Skeletal muscle satellite cell (primary cell): ENCODE results near the gene EPHA10.

ENCODE experiments used
- H3K27me3 ChIP-seq: 2 replicates; pipeline ENCODE4 v1.7.0; 2013; ENCODE audit warnings: low read length; ENCODE audit not compliant: control insufficient read depth, insufficient read depth
- H3K36me3 ChIP-seq: 2 replicates; pipeline ENCODE4 v1.7.0; 2013; ENCODE audit warnings: mild to moderate bottlenecking, control low read depth, low read length; ENCODE audit not compliant: insufficient read depth
- H3K4me1 ChIP-seq: 2 replicates; pipeline ENCODE4 v1.7.0; 2013; ENCODE audit warnings: low read length; ENCODE audit not compliant: control insufficient read depth, insufficient read depth
- H3K4me2 ChIP-seq: 2 replicates; pipeline ENCODE4 v1.7.0; 2013; ENCODE audit warnings: mild to moderate bottlenecking, low read length
- H3K4me3 ChIP-seq: 2 replicates; pipeline ENCODE4 v1.7.0; 2013; ENCODE audit warnings: low read length
- H3K9ac ChIP-seq: 2 replicates; pipeline ENCODE4 v1.7.0; 2013; ENCODE audit warnings: mild to moderate bottlenecking, low read depth, low read length, moderate library complexity
- H3K9me3 ChIP-seq: replicated peaks from 2 replicates; pipeline ENCODE4 v1.7.0; 2013; ENCODE audit warnings: mild to moderate bottlenecking, control low read depth, low read length

The EPHA10 gene

GRCh38 chr1:37764414-37764825 lies 500 bp downstream of the EPHA10 start:
- Histone ChIP-seq H3K9me3 (no peaks in the 10 kb centered on the region), H3K9ac (no peak overlapping the region), H3K27me3 (peaks cover 72% of the 10 kb centered on the region), H3K4me3 (no peak overlapping the region), H3K4me1 (no peaks in the 10 kb centered on the region), H3K36me3 (no peaks in the 10 kb centered on the region), H3K4me2 (no peak overlapping the region)

GRCh38 chr1:37763791-37764413 lies 1.0 kb downstream of the EPHA10 start:
- Histone ChIP-seq H3K9me3 (no peaks in the 10 kb centered on the region), H3K4me2 (no peak overlapping the region), H3K4me1 (no peaks in the 10 kb centered on the region), H3K9ac (no peak overlapping the region), H3K4me3 (no peak overlapping the region), H3K36me3 (no peaks in the 10 kb centered on the region), H3K27me3 (peaks cover 70% of the 10 kb centered on the region)

- no peaks in the 10 kb centered on the region for H3K9me3 ChIP-seq
- H3K9ac ChIP-seq, result no peak overlapping the region
- no peak overlapping the region for H3K4me3 ChIP-seq
- no peaks in the 10 kb centered on the region for H3K4me1 ChIP-seq
- H3K4me2 ChIP-seq, result no peak overlapping the region
- peaks cover 73% of the 10 kb centered on the region for H3K27me3 ChIP-seq
- H3K36me3 ChIP-seq, result no peaks in the 10 kb centered on the region
Observed at GRCh38 chr1:37762516-37762915, 2.4 kb downstream of the EPHA10 start.

GRCh38 chr1:37761416-37762095 lies 3.4 kb downstream of the EPHA10 start:
- H3K9ac ChIP-seq, result no peak overlapping the region
- peaks cover 70% of the 10 kb centered on the region for H3K27me3 ChIP-seq

GRCh38 chr1:37759451-37759850 lies 5.5 kb downstream of the EPHA10 start:
- Histone ChIP-seq H3K4me1 (no peaks in the 10 kb centered on the region), H3K9me3 (no peaks in the 10 kb centered on the region), H3K27me3 (peaks cover 66% of the 10 kb centered on the region), H3K4me3 (no peak overlapping the region), H3K36me3 (no peaks in the 10 kb centered on the region), H3K4me2 (no peak overlapping the region), H3K9ac (no peak overlapping the region)

More at GRCh38 chr1:37761416-37762095, 3.4 kb downstream of the EPHA10 start:
- no peak overlapping the region for H3K4me3 ChIP-seq
- no peak overlapping the region for H3K4me2 ChIP-seq
- H3K4me1 ChIP-seq, result no peaks in the 10 kb centered on the region
- no peaks in the 10 kb centered on the region for H3K36me3 ChIP-seq
- H3K9me3 ChIP-seq, result no peaks in the 10 kb centered on the region

GRCh38 chr1:37755951-37756560 lies 8.9 kb downstream of the EPHA10 start:
- no peak overlapping the region for H3K4me2 ChIP-seq
- H3K27me3 ChIP-seq, result peaks cover 62% of the 10 kb centered on the region
- H3K36me3 ChIP-seq, result no peaks in the 10 kb centered on the region
- no peaks in the 10 kb centered on the region for H3K4me1 ChIP-seq
- H3K4me3 ChIP-seq, result no peak overlapping the region
- H3K9me3 ChIP-seq, result no peaks in the 10 kb centered on the region
- no peak overlapping the region for H3K9ac ChIP-seq

GRCh38 chr1:37755290-37755689 lies 9.6 kb downstream of the EPHA10 start:
- Histone ChIP-seq H3K27me3 (peaks cover 59% of the 10 kb centered on the region), H3K4me3 (no peak overlapping the region), H3K9me3 (no peaks in the 10 kb centered on the region), H3K36me3 (no peaks in the 10 kb centered on the region), H3K4me1 (no peaks in the 10 kb centered on the region), H3K4me2 (no peak overlapping the region), H3K9ac (no peak overlapping the region)

GRCh38 chr1:37753473-37754321 lies 11.2 kb downstream of the EPHA10 start:
- Histone ChIP-seq H3K27me3 (peaks cover 52% of the 10 kb centered on the region), H3K4me3 (no peak overlapping the region), H3K36me3 (no peaks in the 10 kb centered on the region), H3K9ac (no peak overlapping the region), H3K4me2 (no peak overlapping the region), H3K9me3 (no peaks in the 10 kb centered on the region), H3K4me1 (no peaks in the 10 kb centered on the region)

GRCh38 chr1:37752583-37753471 lies 12.1 kb downstream of the EPHA10 start:
- Histone ChIP-seq H3K27me3 (peaks cover 46% of the 10 kb centered on the region), H3K4me3 (peak overlapping the region; percentile 34), H3K9me3 (no peaks in the 10 kb centered on the region)

GRCh38 chr1:37752213-37752582 lies 12.7 kb downstream of the EPHA10 start:
- Histone ChIP-seq H3K4me2 (no peak overlapping the region), H3K4me3 (no peak overlapping the region), H3K36me3 (no peaks in the 10 kb centered on the region), H3K27me3 (peaks cover 42% of the 10 kb centered on the region), H3K4me1 (no peaks in the 10 kb centered on the region), H3K9me3 (no peaks in the 10 kb centered on the region), H3K9ac (no peak overlapping the region)

More at GRCh38 chr1:37752583-37753471, 12.1 kb downstream of the EPHA10 start:
- Histone ChIP-seq H3K9ac (no peak overlapping the region), H3K36me3 (no peaks in the 10 kb centered on the region), H3K4me1 (no peaks in the 10 kb centered on the region), H3K4me2 (peak overlapping the region; percentile 74)
